Heart left ventricle (tissue), 16 donors: ENCODE measurements around the gene AMER3. TPM values are rescaled to one million over a fixed set of nuclear protein-coding genes. Genes with fewer than 3 reads are reported as not detected.
A peak's percentile ranks its signal among the peaks of the same experiment; 100 is the strongest.

Experiments
- ATAC-seq, 4 donors: fragments of 200-7000 bp; cut with Tn5 transposase; one replicate each; pipeline ENCODE4 v1.9.1; 2020 to 2022; ENCODE audit warnings: moderate library complexity in 4 of 4, mild to moderate bottlenecking in 3 of 4, moderate number of reproducible peaks in 1 of 4
- DNase-seq, 5 donors: peaks; one replicate each; pipeline ENCODE4 v3.0.0-alpha.2; 2020
- H3K27ac ChIP-seq, 12 donors: fragments of 200-600 bp; sonication (generic) in 4 of 12; one replicate each; pipeline versions ENCODE4 v1.5.0 to v1.8.0; 2016 to 2022; ENCODE audit warnings: mild to moderate bottlenecking in 2 of 12
- H3K27me3 ChIP-seq, 9 donors: fragments of 200-600 bp; sonication (generic) in 2 of 9; one replicate each; pipeline versions ENCODE4 v1.5.1 to v1.8.0; 2016 to 2022; ENCODE audit warnings: mild to moderate bottlenecking in 3 of 9
- H3K36me3 ChIP-seq, 9 donors: fragments of 200-600 bp; sonication (generic) in 2 of 9; one replicate each; pipeline versions ENCODE4 v1.5.0 to v1.8.0; 2018 to 2022; ENCODE audit warnings: mild to moderate bottlenecking in 2 of 9
- H3K4me1 ChIP-seq, 12 donors: fragments of 200-600 bp; sonication (generic) in 4 of 12; one replicate each; pipeline versions ENCODE4 v1.5.0 to v1.8.0; 2016 to 2022; ENCODE audit warnings: mild to moderate bottlenecking in 3 of 12
- H3K4me3 ChIP-seq, 12 donors: fragments of 200-600 bp; sonication (generic) in 4 of 12; one replicate each; pipeline versions ENCODE4 v1.5.0 to v1.8.0; 2017 to 2022; ENCODE audit warnings: mild to moderate bottlenecking in 9 of 12, moderate library complexity in 4 of 12
- H3K9me3 ChIP-seq, 12 donors: fragments of 200-600 bp; sonication (generic) in 4 of 12; one replicate each; pipeline versions ENCODE4 v1.5.0 to v1.8.0; 2016 to 2022; ENCODE audit warnings: mild to moderate bottlenecking in 1 of 12
- CTCF ChIP-seq, 12 donors: fragments of 200-600 bp; sonication (generic) in 4 of 12; IDR thresholded peaks; one replicate each; pipeline versions ENCODE4 v1.5.0 to v1.8.0; 2018 to 2022; ENCODE audit warnings: antibody characterized with exemption in 12 of 12, mild to moderate bottlenecking in 5 of 12
- POLR2A ChIP-seq, 2 donors: fragments of 450-650 bp; IDR thresholded peaks; one replicate each; pipeline ENCODE4 v1.6.1; 2017; ENCODE audit warnings: antibody characterized with exemption in 2 of 2, mild to moderate bottlenecking in 2 of 2, moderate library complexity in 2 of 2
- WGBS, 4 donors: extraction: QIAGEN DNeasy Blood & Tissue Kit in 2 of 4; methylation state at CpG; one replicate each; pipeline versions ENCODE4 v1.1.5 to v1.1.7; 2013 to 2018; 5-methylcytosine and 5-hydroxymethylcytosine counted together
- intact Hi-C, 10 donors: fragments of 100-400 bp; cut with DNase I; formaldehyde crosslinking; loops; one replicate each; pipeline versions ENCODE4 v1.11.1 to v1.14.2; 2022
- polyA plus RNA-seq, 2 donors: library from polyadenylated mRNA; stranded (reverse); fragments of 200-250 nt; gene quantifications; one replicate each; pipeline ENCODE4 v1.2.3, GENCODE V29; 2013
- total RNA-seq, 9 donors: library from RNA; depleted of rRNA in 2 of 9; stranded (reverse); fragments of >200 nt in 2 of 9; fragmentation: NEBNext Ultra II Directional in 3 of 9; extraction: Animal tissue kit (Norgen Biotek cat#: 25700) in 3 of 9; gene quantifications; one replicate each; pipeline versions ENCODE4 v1.1.0 to v1.2.4, GENCODE V29; 2016 to 2023
- donor health status: ischemic (EF 13 %, LVEDD 7.1; RV severe dilation, severe dysfunction).
- donor health status: healthy with polysubstance abuse.
- donor health status: DM: no; HTN: yes; CAD: no.
- donor health status: DM: no; HTN: no; CAD: no.
- donor health status: ischemic (EF 25% LVEDD 6.9; RV normal size, moderate dysfunction).
- donor health status: ischemic (EF 25% LVEDD 5.7; RV mildly dilated, moderate dysfunction).
- donor health status: healthy.
- donor health status: DM: yes; HTN: yes; CAD: no.
- donor health status: ischemic (EF 35%, LVEDD 5.7; RV mildly dilated, moderate dysfunction).
- donor health status: nonischemic (EF 11% LVEDD 7.7; RV severe dilation, severe dysfunction).
- donor health status: DM: yes; HTN: yes; CAD: no.
- donor health status: PGD.
- donor health status: ischemic (EF 29% LVEDD 5.4; RV normal size, mild dysfunction).
- donor health status: nonischemic (EF 23%, LVEDD 6.1; RV moderate dilation, normal function).

AMER3 gene
- total and polyA plus RNA-seq, 11 donors = not detected

GRCh38 chr2:130736487-130736886, 18.9 kb upstream of the AMER3 start:
- H3K27me3 ChIP-seq = peaks cover 0 to 36% (median 5%) of the 10 kb centered on the region in 9 donors
- peak; percentile 94 to 98 (median 95) for ATAC-seq
- DNase-seq = peak in 2 of 5 donors; percentile 79 to 81
- intact Hi-C loops = no loop called here
- H3K9me3 ChIP-seq = peaks cover 0 to 11% (median 0%) of the 10 kb centered on the region in 12 donors
- TF ChIP-seq POLR2A (IDR thresholded peaks at IDR 0.05) (no peak), CTCF (IDR thresholded peaks at IDR 0.05) (no peak)
- no peaks in the 10 kb centered on the region for H3K4me1 ChIP-seq
- no peak overlapping the region for H3K4me3 ChIP-seq
- WGBS, 4 donors = 61 to 76% (median 66%) methylated on average over 6 of the region's 6 CpGs
- H3K27ac ChIP-seq = no peak overlapping the region
- no peaks in the 10 kb centered on the region for H3K36me3 ChIP-seq

DNA sequence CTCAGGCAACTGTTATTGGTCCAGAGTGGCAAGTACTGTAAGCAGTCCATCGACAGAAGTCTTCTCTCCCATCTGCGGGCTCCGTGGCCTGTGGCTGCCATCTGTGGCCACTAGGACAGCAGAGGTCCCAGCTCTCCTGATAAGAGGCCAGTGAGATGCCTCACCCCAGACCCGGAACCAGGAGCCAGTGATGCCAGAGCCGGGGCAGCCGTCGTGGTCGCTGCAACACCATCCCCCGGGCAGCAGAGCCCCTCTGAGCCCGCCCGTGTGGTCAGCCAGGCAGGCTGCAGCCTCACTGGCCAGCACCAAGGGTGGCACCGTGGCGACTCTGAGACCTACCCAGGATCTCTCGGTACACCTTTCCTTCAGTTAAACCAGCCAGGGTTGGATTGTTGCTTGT, 17.7 kb upstream of the AMER3 start:
- no peak for TF ChIP-seq CTCF (IDR thresholded peaks at IDR 0.05)
- TF ChIP-seq POLR2A (IDR thresholded peaks at IDR 0.05) = no peak
- intact Hi-C loops = no loop called here
- Histone ChIP-seq H3K36me3 (no peaks in the 10 kb centered on the region), H3K27me3 (peaks cover 0 to 36% (median 5%) of the 10 kb centered on the region in 9 donors), H3K9me3 (peaks cover 0 to 11% (median 0%) of the 10 kb centered on the region in 12 donors), H3K4me3 (no peak overlapping the region), H3K27ac (no peak overlapping the region), H3K4me1 (no peaks in the 10 kb centered on the region)
- 74 to 93% (median 87%) methylated on average over 7 to 14 of the region's 14 CpGs for WGBS, 4 donors
- no peak for DNase-seq
- ATAC-seq = no peak

DNA sequence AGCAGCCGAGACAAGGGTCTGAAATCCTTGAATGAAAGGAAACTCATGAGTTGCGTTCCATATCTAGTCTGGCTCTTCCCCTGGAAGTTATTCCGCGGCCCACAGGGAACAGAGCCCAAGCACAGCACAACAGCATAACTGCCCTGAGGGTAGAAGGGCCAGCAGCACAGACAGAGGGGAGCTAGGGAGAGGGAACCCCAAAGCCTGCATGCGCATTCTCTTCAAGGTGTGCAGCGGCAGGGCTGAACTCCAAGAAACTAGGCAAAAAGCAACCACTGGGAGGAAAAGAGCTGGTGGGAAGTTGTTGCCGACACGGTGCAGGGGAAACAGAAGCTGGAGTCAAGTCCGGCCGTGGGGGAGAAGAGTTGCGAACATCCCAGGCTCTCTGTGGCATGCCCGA, 14.7 kb upstream of the AMER3 start:
- TF ChIP-seq POLR2A (IDR thresholded peaks at IDR 0.05) (no peak), CTCF (IDR thresholded peaks at IDR 0.05) (no peak)
- no peak overlapping the region for H3K27ac ChIP-seq
- H3K36me3 ChIP-seq = no peaks in the 10 kb centered on the region
- intact Hi-C loops = no loop called here
- ATAC-seq (no peak), DNase-seq (peak in 1 of 5 donors; percentile 6)
- peaks cover 0 to 45% (median 8%) of the 10 kb centered on the region in 9 donors for H3K27me3 ChIP-seq
- H3K4me3 ChIP-seq = no peak overlapping the region
- no peaks in the 10 kb centered on the region for H3K9me3 ChIP-seq
- H3K4me1 ChIP-seq = peaks cover 0 to 7% (median 0%) of the 10 kb centered on the region in 12 donors
- whole genome bisulfite sequencing, 4 donors = 57 to 71% (median 61%) methylated on average over 12 of the region's 12 CpGs

- TF ChIP-seq CTCF (IDR thresholded peaks at IDR 0.05) (no peak), POLR2A (IDR thresholded peaks at IDR 0.05) (no peak)
- no peaks in the 10 kb centered on the region for H3K9me3 ChIP-seq
- ATAC-seq = no peak
- WGBS, 4 donors = 71 to 77% (median 72%) methylated on average over 8 of the region's 8 CpGs
- peaks cover 0 to 40% (median 8%) of the 10 kb centered on the region in 9 donors for H3K27me3 ChIP-seq
- H3K4me3 ChIP-seq = no peak overlapping the region
- no peak for DNase-seq
- no peak overlapping the region for H3K27ac ChIP-seq
- H3K36me3 ChIP-seq = no peaks in the 10 kb centered on the region
- H3K4me1 ChIP-seq = peaks cover 0 to 7% (median 0%) of the 10 kb centered on the region in 12 donors
- intact Hi-C loops = no loop called here
Measured at GRCh38 chr2:130743278-130743677, 12.1 kb upstream of the AMER3 start.
